Measurements from ENCODE around the gene UTP20.
"Not testable (repeated sequence)": the region's sequence is repeated elsewhere in the genome, so short reads cannot be mapped to it uniquely, and the experiment has no call there.

UTP20 gene

DNA sequence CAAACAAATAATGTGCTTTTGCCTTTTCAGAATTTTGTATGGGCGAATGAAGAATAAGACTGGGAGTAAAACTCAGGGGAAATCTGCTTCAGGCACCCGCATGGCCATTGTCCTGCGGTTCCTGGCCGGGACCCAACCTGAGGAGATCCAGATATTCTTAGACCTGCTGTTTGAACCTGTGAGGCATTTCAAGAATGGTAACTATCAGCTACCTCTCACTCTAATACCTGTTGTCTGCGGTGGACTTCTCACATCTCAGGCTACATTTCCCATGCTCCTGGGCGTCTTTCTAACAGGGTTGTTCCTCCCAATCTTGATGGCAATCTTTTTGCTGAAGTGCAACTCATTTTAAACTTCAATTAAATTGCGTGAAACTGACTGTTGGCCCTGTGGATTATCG, 47.1 kb downstream of the UTP20 start:
- DNase-seq (ENCODE audit: low read depth): no peak

DNA sequence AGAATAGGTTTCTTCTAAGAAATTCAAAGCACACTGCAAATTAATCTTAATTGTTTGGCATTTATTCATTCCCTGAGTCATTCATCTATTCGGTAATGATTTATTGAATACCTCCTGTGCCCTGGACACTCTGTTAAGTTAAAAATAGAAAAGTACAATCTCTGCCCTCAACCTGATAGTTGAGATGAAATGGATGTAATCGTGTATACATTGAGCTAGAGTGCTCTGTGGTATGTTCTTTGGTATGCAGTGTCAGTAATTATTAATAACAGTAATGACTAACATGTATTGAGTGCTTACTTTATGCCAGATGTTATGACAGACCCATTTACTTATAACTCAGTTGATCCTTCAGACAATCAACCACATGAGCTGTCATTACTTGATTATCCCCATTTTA, 47.6 kb downstream of the UTP20 start:
- DNase-seq (ENCODE audit: low read depth): no peak

GRCh38 chr12:101328917-101329316, 49.0 kb downstream of the UTP20 start:
- no peak for DNase-seq (ENCODE audit: low read depth)

- no peak for DNase-seq (ENCODE audit: low read depth)
Observed at GRCh38 chr12:101330631-101331030, 50.7 kb downstream of the UTP20 start.

- no peak for DNase-seq (ENCODE audit: low read depth)
Observed at GRCh38 chr12:101336437-101336836, 56.5 kb downstream of the UTP20 start.

DNA sequence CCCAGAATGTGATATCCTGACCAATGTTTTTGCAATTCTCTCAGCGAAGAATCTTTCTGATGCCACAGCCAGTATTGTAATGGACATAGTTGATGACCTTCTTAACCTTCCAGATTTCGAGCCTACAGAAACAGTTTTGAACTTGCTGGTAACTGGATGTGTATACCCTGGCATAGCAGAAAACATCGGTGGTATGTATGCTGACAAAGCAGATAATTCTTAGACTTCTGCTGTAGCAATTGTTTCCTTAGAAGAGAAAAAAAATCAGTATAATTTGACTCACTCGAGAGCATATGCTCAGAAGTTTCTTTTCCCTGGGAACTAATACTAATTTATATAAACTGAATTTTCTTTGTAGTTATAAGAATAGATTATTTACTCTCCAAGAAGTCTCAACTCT, 58.2 kb downstream of the UTP20 start:
- no peak for DNase-seq (ENCODE audit: low read depth)

DNA sequence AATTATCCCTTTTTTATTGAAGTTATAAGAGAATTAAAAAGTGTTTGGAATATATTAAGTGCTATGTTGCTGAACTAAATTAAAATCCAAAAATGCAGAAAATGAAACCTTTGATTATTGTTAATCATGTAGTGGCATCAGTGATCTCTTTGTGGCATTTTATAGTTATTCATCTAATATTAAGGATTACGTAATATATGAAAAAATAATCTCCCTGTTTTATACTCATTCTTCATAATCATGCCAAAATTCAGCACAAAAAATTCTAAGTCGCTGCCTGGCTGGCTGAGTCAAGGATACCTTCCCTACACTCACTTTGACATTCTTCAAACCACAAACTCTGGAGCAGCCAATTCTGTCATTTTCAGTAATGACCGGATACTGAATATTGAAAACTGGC, 64.0 kb downstream of the UTP20 start:
- DNase-seq (ENCODE audit: low read depth): no peak

- no peak for DNase-seq (ENCODE audit: low read depth)
Observed at GRCh38 chr12:101351682-101352081, 71.8 kb downstream of the UTP20 start.

DNA sequence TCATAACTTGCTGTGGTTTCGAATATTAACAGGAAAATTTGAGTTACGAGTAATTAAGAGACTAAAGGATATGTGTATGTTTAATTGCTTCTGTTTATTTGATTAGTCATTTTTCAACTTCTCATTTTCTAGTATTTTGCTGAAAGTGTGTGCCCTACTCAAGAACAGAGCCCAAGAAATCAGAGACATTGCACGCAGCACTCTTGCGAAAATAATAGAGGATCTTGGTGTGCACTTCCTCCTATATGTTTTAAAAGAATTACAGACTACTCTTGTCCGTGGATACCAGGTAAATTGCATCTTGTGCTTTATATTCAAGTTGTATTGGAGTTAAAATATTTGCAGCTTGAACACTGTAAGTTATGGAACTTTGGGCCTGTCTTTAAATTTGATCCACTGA, 76.9 kb downstream of the UTP20 start:
- DNase-seq (ENCODE audit: low read depth): no peak

GRCh38 chr12:101361455-101361854, 81.5 kb downstream of the UTP20 start:
- no peak for DNase-seq (ENCODE audit: low read depth)

DNA sequence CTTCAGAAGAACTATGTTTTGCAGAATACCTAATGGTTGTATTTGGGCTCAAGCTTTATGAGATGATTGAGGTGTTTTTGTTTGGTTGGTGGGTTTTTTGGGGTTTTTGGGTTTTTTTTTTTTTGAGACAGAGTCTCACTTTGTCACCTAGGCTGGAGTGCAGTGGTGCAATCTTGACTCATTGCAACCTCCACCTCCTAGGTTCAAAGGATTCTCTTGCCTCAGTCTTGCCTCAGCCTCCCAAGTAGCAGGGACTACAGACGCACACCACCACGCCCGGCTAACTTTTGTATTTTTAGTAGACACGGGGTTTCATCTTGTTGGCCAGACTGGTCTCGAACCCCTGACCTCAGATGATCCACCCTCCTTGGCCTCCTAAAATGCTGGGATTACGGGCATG, 88.1 kb downstream of the UTP20 start:
- DNase-seq (ENCODE audit: low read depth): no peak

DNA sequence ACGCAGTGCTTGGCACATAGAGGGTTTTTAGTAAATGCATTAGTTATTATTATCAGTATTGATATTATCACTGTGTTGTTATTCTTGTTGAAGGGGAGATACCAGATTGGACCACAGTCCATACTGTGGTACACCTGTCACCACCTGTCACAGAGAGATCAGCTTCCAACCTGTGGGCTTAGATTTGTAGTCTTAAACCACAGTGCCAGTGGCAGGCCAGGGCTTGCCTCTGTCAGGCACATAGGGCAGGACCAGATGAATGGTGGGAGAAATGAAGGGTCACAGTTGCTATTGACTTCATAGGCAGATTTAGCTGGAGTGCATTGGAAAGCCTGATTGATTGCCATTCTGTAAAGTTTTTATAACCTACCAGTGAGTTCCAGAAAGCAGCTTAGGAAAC, 92.5 kb downstream of the UTP20 start:
- DNase-seq (ENCODE audit: low read depth): no peak

DNA sequence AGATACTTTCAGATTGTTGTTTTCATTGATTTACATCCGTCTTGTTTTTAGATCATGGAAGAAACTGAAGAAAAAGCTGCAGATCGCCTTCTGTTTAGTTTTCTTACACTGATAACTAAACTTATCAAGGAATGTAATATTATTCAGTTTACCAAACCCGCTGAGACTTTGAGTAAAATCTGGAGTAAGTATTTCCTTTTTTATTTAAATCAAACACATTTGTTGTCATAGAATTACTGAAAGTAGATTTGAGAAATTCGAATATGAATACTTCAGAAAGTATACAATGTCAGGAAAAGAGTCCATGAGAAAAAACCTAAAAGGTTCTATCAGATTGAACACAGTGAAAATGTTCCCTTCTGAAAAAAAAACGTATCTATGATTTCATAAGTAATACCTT, 95.7 kb downstream of the UTP20 start:
- DNase-seq (ENCODE audit: low read depth): no peak

DNA sequence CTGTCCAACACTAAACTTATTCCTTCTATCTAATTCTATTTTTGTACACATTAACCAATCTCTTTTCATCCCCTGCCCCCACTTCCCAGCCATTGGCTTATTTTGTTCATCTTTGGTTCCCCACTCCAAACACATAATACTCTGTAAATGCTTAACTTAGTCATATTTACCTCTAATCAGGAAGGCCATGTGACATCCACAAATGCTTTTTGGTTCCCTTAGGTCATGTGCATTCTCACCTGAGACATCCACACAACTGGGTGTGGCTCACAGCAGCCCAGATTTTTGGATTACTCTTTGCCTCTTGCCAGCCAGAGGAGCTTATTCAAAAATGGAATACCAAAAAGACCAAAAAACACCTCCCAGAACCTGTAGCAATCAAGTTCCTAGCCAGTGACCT, 99.2 kb downstream of the UTP20 start:
- DNase-seq (ENCODE audit: low read depth): no peak

DNA sequence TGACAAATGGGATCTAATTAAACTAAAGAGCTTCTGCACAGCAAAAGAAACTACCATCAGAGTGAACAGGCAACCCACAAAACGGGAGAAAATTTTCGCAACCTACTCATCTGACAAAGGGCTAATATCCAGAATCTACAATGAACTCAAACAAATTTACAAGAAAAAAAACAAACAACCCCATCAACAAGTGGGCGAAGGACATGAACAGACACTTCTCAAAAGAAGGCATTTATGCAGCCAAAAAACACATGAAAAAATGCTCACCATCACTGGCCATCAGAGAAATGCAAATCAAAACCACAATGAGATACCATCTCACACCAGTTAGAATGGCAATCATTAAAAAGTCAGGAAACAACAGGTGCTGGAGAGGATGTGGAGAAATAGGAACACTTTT, 111.3 kb downstream of the UTP20 start:
- DNase-seq (ENCODE audit: low read depth): not testable (repeated sequence)

DNA sequence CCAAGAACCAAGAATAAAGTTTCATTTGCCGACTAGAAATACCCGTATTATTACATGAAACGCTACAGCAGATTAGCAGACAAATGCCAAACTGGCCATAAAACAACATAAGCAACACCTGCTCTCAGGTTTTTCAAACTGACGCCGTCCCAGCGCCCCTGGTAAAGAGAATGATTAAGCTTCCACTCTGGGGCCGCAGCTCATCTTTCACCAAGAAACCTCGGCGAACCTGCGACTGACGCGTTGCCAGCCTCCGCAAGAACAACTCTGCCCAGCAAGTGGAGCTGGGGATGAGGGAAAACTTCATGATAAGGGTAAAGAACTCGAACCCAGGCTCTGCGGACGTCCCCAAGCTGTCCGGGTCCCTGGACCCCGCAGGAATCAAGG, 127.1 kb downstream of the UTP20 start:
- no peak for DNase-seq (ENCODE audit: low read depth)

DNA sequence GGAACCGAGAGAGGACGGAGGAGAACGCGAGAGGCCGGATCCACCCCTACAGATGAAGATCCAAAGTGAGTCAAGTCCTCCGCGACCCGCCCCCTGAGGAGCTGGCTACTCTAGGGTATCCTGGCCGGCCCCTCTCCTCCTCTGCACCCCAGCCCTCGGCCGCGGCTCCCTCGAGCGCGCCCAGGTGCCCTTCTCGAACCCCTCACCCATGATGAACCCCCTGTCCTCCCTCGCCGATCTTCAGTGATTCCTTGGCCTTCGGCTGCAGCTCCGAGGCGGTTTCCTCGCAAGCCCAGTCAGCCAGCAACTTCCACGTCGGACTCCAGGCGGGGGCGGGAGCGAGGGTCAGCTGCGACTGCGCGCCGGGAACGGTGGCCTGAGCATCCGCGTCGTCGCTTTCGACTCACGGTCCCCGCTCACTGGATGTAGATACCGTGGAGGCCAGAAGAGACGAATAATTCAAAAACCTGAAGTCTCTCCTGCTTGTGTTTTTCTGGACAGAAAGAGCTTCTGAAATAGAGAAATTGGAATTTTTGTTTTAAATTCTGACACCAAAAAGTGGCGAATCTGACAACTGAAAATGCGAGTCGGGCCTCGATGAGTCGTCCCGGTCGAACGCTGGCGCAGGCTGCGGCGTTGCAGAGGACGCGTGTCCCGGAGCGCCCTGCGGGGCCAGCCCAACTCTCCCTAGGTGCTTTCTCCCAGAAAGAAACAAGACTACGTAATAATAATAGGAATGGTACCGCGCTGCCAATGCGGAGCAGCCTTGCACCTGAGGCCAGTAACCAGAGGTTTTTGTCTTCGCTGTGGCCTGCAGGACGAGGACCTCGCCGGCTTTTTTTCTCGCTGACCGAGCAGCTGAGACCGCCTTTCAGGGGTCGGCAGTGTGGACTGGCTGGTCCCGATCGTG, 127.8 kb downstream of the UTP20 start, which contains the start of gene ARL1:
ARL1 (minus strand) TSS at position 337 of the 910 bp plus-strand sequence; CDS start at position 210, 127 bp downstream.
- DNase-seq (ENCODE audit: low read depth): peak; percentile 53

GRCh38 chr12:101410169-101410568, 130.3 kb downstream of the UTP20 start:
- DNase-seq (ENCODE audit: low read depth): not testable (repeated sequence)

- DNase-seq (ENCODE audit: low read depth): no peak
Observed at GRCh38 chr12:101414533-101415119, 134.7 kb downstream of the UTP20 start.

DNA sequence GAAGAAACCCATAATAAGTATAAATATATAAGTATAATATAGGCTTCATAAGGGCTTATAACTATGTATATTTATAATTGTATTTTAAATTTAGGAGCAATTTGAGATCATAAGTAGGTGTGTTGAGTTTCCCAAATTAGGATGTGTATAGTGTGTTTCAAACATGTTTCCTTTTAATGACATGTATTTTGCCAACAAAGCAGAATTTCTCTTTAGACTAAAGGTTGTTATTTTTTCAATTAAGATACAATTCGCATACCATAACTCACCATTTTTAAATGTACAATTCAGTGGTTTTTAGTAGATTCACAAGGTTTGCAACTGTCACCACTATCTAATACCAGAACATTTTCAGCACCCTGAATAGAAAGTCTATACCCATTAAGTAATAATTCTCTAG, 135.3 kb downstream of the UTP20 start:
- no peak for DNase-seq (ENCODE audit: low read depth)

DNA sequence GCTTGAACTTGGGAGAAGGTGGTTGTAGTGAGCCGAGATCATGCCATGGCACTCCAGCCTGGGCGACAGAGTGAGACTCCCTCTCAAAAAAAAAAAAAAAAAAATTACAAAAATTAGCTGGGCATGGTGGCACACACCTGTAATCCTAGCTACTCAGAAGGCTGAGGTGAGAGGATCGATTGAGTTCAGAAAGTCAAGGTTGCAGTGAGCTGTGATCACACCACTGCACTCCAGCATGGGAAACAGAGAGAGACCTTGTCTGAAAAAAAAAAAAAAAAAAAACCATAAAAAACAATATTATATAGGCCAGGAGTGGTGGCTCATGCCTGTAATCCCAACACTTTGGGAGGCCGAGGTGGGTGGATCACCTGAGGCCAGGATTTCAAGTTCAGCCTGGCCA, 142.2 kb downstream of the UTP20 start:
- DNase-seq (ENCODE audit: low read depth): not testable (repeated sequence)

GRCh38 chr12:101424620-101425019, 144.7 kb downstream of the UTP20 start:
- no peak for DNase-seq (ENCODE audit: low read depth)

- no peak for DNase-seq (ENCODE audit: low read depth)
Observed at GRCh38 chr12:101430456-101430855, 150.6 kb downstream of the UTP20 start.
